Measurements from ENCODE around the gene FBXL20.

- TF ChIP-seq BCL11A (IDR thresholded peaks at IDR 0.05; ENCODE audit: low read depth, low read length) (no peak), RELA (IDR thresholded peaks at IDR 0.05; ENCODE audit: borderline replicate concordance, partially characterized antibody) (no peak), CTCF (IDR thresholded peaks at IDR 0.05 in 2 of 3, conservative IDR thresholded peaks at IDR 0.05 in 1 of 3; ENCODE audit: control insufficient read depth in 2 of 3, extremely low read depth in 1 of 3, insufficient read depth in 1 of 3, low read depth in 3 of 3, low read length in 3 of 3) (no peak), JUND (IDR thresholded peaks at IDR 0.05; ENCODE audit: low read depth, low read length) (no peak), RFX5 (IDR thresholded peaks at IDR 0.05; ENCODE audit: low read depth, low read length) (no peak), EP300 (IDR thresholded peaks at IDR 0.05; ENCODE audit: borderline replicate concordance in 1 of 2, control insufficient read depth in 1 of 2, low read depth in 2 of 2, low read length in 2 of 2) (no peak), CHD2 (IDR thresholded peaks at IDR 0.05; ENCODE audit: borderline replicate concordance, low read depth, low read length) (no peak), POLR2A (IDR thresholded peaks at IDR 0.05; ENCODE audit: low read depth, low read length) (no peak), POLR2AphosphoS5 (IDR thresholded peaks at IDR 0.05; ENCODE audit: low read length) (no peak), RAD21 (IDR thresholded peaks at IDR 0.05; ENCODE audit: insufficient read depth, low read depth, low read length) (no peak), TAF1 (IDR thresholded peaks at IDR 0.05; ENCODE audit: borderline replicate concordance, low read depth, low read length) (no peak), FOXK2 (IDR thresholded peaks at IDR 0.05) (no peak), MYC (IDR thresholded peaks at IDR 0.05; ENCODE audit: insufficient read depth, insufficient read length, insufficient replicate concordance, low read length, severe bottlenecking) (no peak), BCL3 (IDR thresholded peaks at IDR 0.05; ENCODE audit: borderline replicate concordance, insufficient read depth, low read depth, low read length, poor library complexity, severe bottlenecking) (no peak)
Observed at GRCh38 chr17:39306509-39307212, 94.8 kb downstream of the FBXL20 start.

All from GM12878 (cell line).